Endodermal cell (in vitro differentiated cells): ENCODE results near the gene KRTAP10-3. TPM values are rescaled to one million over a fixed set of nuclear protein-coding genes. Genes with fewer than 3 reads are reported as not detected.

Experiments
- DNase-seq: peaks from one replicate; pipeline ENCODE4 v3.0.0-alpha.2; 2017
- H3K27ac ChIP-seq: 2 replicates; pipeline ENCODE4 v1.5.1; 2013; ENCODE audit warnings: mild to moderate bottlenecking, low read depth, low read length, moderate library complexity
- H3K27me3 ChIP-seq: 2 replicates; pipeline ENCODE4 v1.6.1; 2013; ENCODE audit warnings: mild to moderate bottlenecking, low read length, moderate library complexity; ENCODE audit not compliant: insufficient read depth, control insufficient read depth, poor library complexity, severe bottlenecking
- H3K36me3 ChIP-seq: 2 replicates; pipeline ENCODE4 v1.7.0; 2013; ENCODE audit warnings: mild to moderate bottlenecking, low read length, moderate library complexity; ENCODE audit not compliant: control insufficient read depth, insufficient read depth
- H3K4me1 ChIP-seq: one replicate; pipeline ENCODE4 v1.7.0; 2013; ENCODE audit warnings: low read length; ENCODE audit not compliant: control insufficient read depth, insufficient read depth
- H3K4me3 ChIP-seq: 2 replicates; pipeline ENCODE4 v1.5.1; 2013; ENCODE audit warnings: mild to moderate bottlenecking, low read length, moderate library complexity
- H3K9ac ChIP-seq: 2 replicates; pipeline ENCODE4 v1.6.1; 2013; ENCODE audit warnings: mild to moderate bottlenecking, low read length, moderate library complexity; ENCODE audit not compliant: poor library complexity, severe bottlenecking; ENCODE audit errors: extremely low read depth
- H3K9me3 ChIP-seq: 2 replicates; pipeline ENCODE4 v1.6.1; 2013; ENCODE audit warnings: mild to moderate bottlenecking, low read length, moderate library complexity; ENCODE audit not compliant: control insufficient read depth
- H3K27ac Mint-ChIP-seq: 2 replicates; pipeline ENCODE4 v1.8.0; 2020; ENCODE audit warnings: mixed read lengths
- H3K27me3 Mint-ChIP-seq: 2 replicates; pipeline ENCODE4 v1.8.0; 2021; ENCODE audit warnings: mild to moderate bottlenecking, mixed read lengths; ENCODE audit not compliant: insufficient read depth
- H3K36me3 Mint-ChIP-seq: 2 replicates; pipeline ENCODE4 v1.8.0; 2020; ENCODE audit warnings: low read depth, mixed read lengths
- H3K4me1 Mint-ChIP-seq: 2 replicates; pipeline ENCODE4 v1.8.0; 2020; ENCODE audit warnings: mixed read lengths
- H3K4me3 Mint-ChIP-seq: 2 replicates; pipeline ENCODE4 v1.8.0; 2020; ENCODE audit warnings: mild to moderate bottlenecking, moderate library complexity, mixed read lengths
- H3K9me3 Mint-ChIP-seq: 2 replicates; pipeline ENCODE4 v1.8.0; 2020; ENCODE audit warnings: mild to moderate bottlenecking, mixed read lengths
- CTCF ChIP-seq: fragments of 200-600 bp; sonication (generic); conservative IDR thresholded peaks from 2 replicates; pipeline ENCODE4 v1.5.0; 2021; ENCODE audit warnings: antibody characterized with exemption, mild to moderate bottlenecking
- WGBS, 2 experiments: methylation state at CpG; one replicate each; pipeline versions ENCODE4 v1.1.5 to v1.1.7; 2013; ENCODE audit warnings: missing lambda C conversion rate in 2 of 2, mixed read lengths in 1 of 2; ENCODE audit not compliant: insufficient coverage in 1 of 2, insufficient read length in 1 of 2; 5-methylcytosine and 5-hydroxymethylcytosine counted together
- total RNA-seq, 2 donors: library from RNA; stranded (reverse); fragmentation: NEBNext Ultra II Directional in 1 of 2; extraction: Animal tissue kit (Norgen Biotek cat#: 25700) in 1 of 2; gene quantifications; 2 replicates in 1 of 2; 3 replicates in 1 of 2; pipeline ENCODE4 v1.2.1, GENCODE V29; 2021

Gene KRTAP10-3
- total RNA-seq, 2 donors from 2014 or later = not detected

GRCh38 chr21:44598061-44598460, 39.5 kb upstream of the KRTAP10-3 start:
- H3K4me3 Mint-ChIP-seq = no peak overlapping the region
- H3K4me3 ChIP-seq = no peak overlapping the region
- H3K27ac ChIP-seq = peak overlapping the region; percentile 40
- WGBS, 2 experiments = 74 to 82% methylated on average over 8 to 11 of the region's 11 CpGs
- H3K9ac ChIP-seq = no peak overlapping the region
- TF ChIP-seq CTCF = no peak
- H3K27ac Mint-ChIP-seq = no peak overlapping the region
- H3K9me3 ChIP-seq = peaks cover 13% of the 10 kb centered on the region
- H3K4me1 Mint-ChIP-seq = peaks cover 18% of the 10 kb centered on the region
- no peaks in the 10 kb centered on the region for H3K4me1 ChIP-seq
- no peaks in the 10 kb centered on the region for H3K36me3 ChIP-seq
- DNase-seq = peak; percentile 56
- no peaks in the 10 kb centered on the region for H3K27me3 ChIP-seq
- no peaks in the 10 kb centered on the region for H3K27me3 Mint-ChIP-seq
- H3K9me3 Mint-ChIP-seq = no peaks in the 10 kb centered on the region
- H3K36me3 Mint-ChIP-seq = no peaks in the 10 kb centered on the region

- Histone ChIP-seq H3K9ac (no peak overlapping the region), H3K4me1 (no peaks in the 10 kb centered on the region), H3K4me3 (no peak overlapping the region), H3K27ac (no peak overlapping the region), H3K36me3 (no peaks in the 10 kb centered on the region), H3K27me3 (no peaks in the 10 kb centered on the region), H3K9me3 (peaks cover 13% of the 10 kb centered on the region)
- Mint-ChIP-seq H3K27ac (no peak overlapping the region), H3K4me3 (no peak overlapping the region), H3K36me3 (no peaks in the 10 kb centered on the region), H3K9me3 (no peaks in the 10 kb centered on the region), H3K4me1 (peaks cover 18% of the 10 kb centered on the region), H3K27me3 (no peaks in the 10 kb centered on the region)
- no peak for DNase-seq
- whole genome bisulfite sequencing, 2 experiments = 92% methylated on average over 7 to 9 of the region's 9 CpGs
- no peak for TF ChIP-seq CTCF
Observed at GRCh38 chr21:44596068-44596725, 37.6 kb upstream of the KRTAP10-3 start.

- no peaks in the 10 kb centered on the region for H3K4me1 ChIP-seq
- TF ChIP-seq CTCF = no peak
- no peak overlapping the region for H3K27ac ChIP-seq
- peaks cover 13% of the 10 kb centered on the region for H3K9me3 ChIP-seq
- no peaks in the 10 kb centered on the region for H3K27me3 ChIP-seq
- H3K9me3 Mint-ChIP-seq = no peaks in the 10 kb centered on the region
- no peak overlapping the region for H3K27ac Mint-ChIP-seq
- 96 to 100% methylated on average over 2 to 6 of the region's 6 CpGs for WGBS, 2 experiments
- peaks cover 18% of the 10 kb centered on the region for H3K4me1 Mint-ChIP-seq
- no peak overlapping the region for H3K4me3 Mint-ChIP-seq
- DNase-seq = no peak
- H3K27me3 Mint-ChIP-seq = no peaks in the 10 kb centered on the region
- no peaks in the 10 kb centered on the region for H3K36me3 Mint-ChIP-seq
- H3K9ac ChIP-seq = no peak overlapping the region
- H3K4me3 ChIP-seq = no peak overlapping the region
- H3K36me3 ChIP-seq = no peaks in the 10 kb centered on the region
Observed at GRCh38 chr21:44595524-44595923, 36.9 kb upstream of the KRTAP10-3 start.
